BLaER1 (cell line): ENCODE measurements around the gene ILRUN.
"Not testable (repeated sequence)": the region's sequence is repeated elsewhere in the genome, so short reads cannot be mapped to it uniquely, and the experiment has no call there.

Experiments used
- H3K27ac ChIP-seq: shearing (Covaris generic); formaldehyde crosslinking; 2 replicates; pipeline ENCODE4 v1.8.1; 2022
- H3K27me3 ChIP-seq: shearing (Covaris generic); formaldehyde crosslinking; 2 replicates; pipeline ENCODE4 v1.8.1; 2022
- H3K36me3 ChIP-seq: shearing (Covaris generic); formaldehyde crosslinking; 2 replicates; pipeline ENCODE4 v1.8.1; 2022
- H3K4me1 ChIP-seq: shearing (Covaris generic); formaldehyde crosslinking; 2 replicates; pipeline ENCODE4 v1.8.1; 2022
- H3K4me2 ChIP-seq: shearing (Covaris generic); formaldehyde crosslinking; 2 replicates; pipeline ENCODE4 v1.8.1; 2022
- H3K4me3 ChIP-seq: shearing (Covaris generic); formaldehyde crosslinking; 2 replicates; pipeline ENCODE4 v1.8.1; 2022
- H3K9ac ChIP-seq: shearing (Covaris generic); formaldehyde crosslinking; 2 replicates; pipeline ENCODE4 v1.8.1; 2022
- H3K9me3 ChIP-seq: shearing (Covaris generic); formaldehyde crosslinking; 2 replicates; pipeline ENCODE4 v1.8.1; 2022
- H4K20me1 ChIP-seq: shearing (Covaris generic); formaldehyde crosslinking; 2 replicates; pipeline ENCODE4 v1.8.1; 2022
- Cebpa-rat ChIP-seq: shearing (Covaris generic); IDR thresholded peaks from 2 replicates; pipeline ENCODE4 v1.8.1; 2022

ILRUN gene

GRCh38 chr6:34657037-34657306 lies 39.6 kb downstream of the ILRUN start:
- Histone ChIP-seq H3K27me3 (no peaks in the 10 kb centered on the region), H3K4me1 (peaks cover 25% of the 10 kb centered on the region), H4K20me1 (peaks cover 38% of the 10 kb centered on the region), H3K27ac (peak overlapping the region; percentile 76), H3K9ac (peak overlapping the region; percentile 64; the same call in 1 of the 2 replicates), H3K9me3 (no peaks in the 10 kb centered on the region), H3K4me2 (peak overlapping the region; percentile 86), H3K4me3 (peak overlapping the region; percentile 49), H3K36me3 (peaks cover 25% of the 10 kb centered on the region)
- no peak for TF ChIP-seq Cebpa-rat

- Histone ChIP-seq H3K27ac (peak overlapping the region; percentile 76; the same call in 1 of the 2 replicates), H4K20me1 (peaks cover 38% of the 10 kb centered on the region), H3K36me3 (peaks cover 25% of the 10 kb centered on the region), H3K4me3 (no peak overlapping the region), H3K27me3 (no peaks in the 10 kb centered on the region), H3K9ac (peak overlapping the region; percentile 64; the same call in 1 of the 2 replicates), H3K9me3 (no peaks in the 10 kb centered on the region), H3K4me2 (peak overlapping the region; percentile 86), H3K4me1 (peaks cover 25% of the 10 kb centered on the region)
- no peak for TF ChIP-seq Cebpa-rat
Observed at GRCh38 chr6:34656378-34657036, 40.1 kb downstream of the ILRUN start.

- Histone ChIP-seq H3K36me3 (peaks cover 29% of the 10 kb centered on the region), H3K4me1 (peaks cover 25% of the 10 kb centered on the region), H4K20me1 (peaks cover 42% of the 10 kb centered on the region)
- not testable (repeated sequence) for H3K27ac ChIP-seq, H3K27me3 ChIP-seq, H3K4me3 ChIP-seq, H3K9me3 ChIP-seq, H3K4me2 ChIP-seq, H3K9ac ChIP-seq
Observed at GRCh38 chr6:34655876-34656377, 40.6 kb downstream of the ILRUN start.

DNA sequence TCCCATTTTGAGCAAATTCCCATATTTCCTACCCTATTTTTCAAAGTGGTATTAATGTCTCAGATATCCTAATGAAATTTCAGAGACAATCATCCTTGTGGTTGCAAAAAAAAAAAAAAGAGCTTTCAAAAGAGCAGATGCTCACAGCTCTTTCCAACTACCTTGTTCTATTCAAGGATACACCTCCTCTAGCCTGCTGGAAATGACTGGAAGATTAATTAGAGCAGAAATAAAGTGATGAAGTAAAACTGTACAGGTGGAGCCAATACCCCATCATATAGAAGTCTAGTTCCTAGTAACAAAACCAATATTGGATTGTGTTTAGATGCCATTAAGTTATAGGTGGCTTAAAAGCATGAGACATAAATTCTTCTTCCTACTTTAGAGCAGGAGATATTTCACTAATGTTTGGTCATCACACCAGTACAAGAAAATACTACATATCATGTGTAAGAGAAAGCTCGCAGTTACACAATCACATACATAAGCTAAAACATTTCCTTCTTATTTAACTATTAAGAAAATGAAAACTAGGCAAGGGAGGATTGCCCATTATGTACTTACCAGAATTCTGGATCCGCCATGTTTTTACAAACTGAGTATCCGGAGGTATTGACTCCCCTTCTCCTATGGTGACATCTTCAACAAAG lies 42.4 kb downstream of the ILRUN start:
- H3K4me3 ChIP-seq = no peak overlapping the region
- H3K36me3 ChIP-seq = peaks cover 36% of the 10 kb centered on the region
- peaks cover 25% of the 10 kb centered on the region for H3K4me1 ChIP-seq
- TF ChIP-seq Cebpa-rat = no peak
- no peaks in the 10 kb centered on the region for H3K27me3 ChIP-seq
- H3K9me3 ChIP-seq = no peaks in the 10 kb centered on the region
- H3K4me2 ChIP-seq = no peak overlapping the region
- no peak overlapping the region for H3K9ac ChIP-seq
- no peak overlapping the region for H3K27ac ChIP-seq
- H4K20me1 ChIP-seq = peaks cover 49% of the 10 kb centered on the region

GRCh38 chr6:34652263-34652662 lies 44.3 kb downstream of the ILRUN start:
- peaks cover 44% of the 10 kb centered on the region for H4K20me1 ChIP-seq
- no peak overlapping the region for H3K9ac ChIP-seq
- no peak for TF ChIP-seq Cebpa-rat
- H3K4me1 ChIP-seq = peaks cover 11% of the 10 kb centered on the region
- H3K4me3 ChIP-seq = no peak overlapping the region
- no peak overlapping the region for H3K27ac ChIP-seq
- H3K9me3 ChIP-seq = no peaks in the 10 kb centered on the region
- no peaks in the 10 kb centered on the region for H3K27me3 ChIP-seq
- H3K4me2 ChIP-seq = no peak overlapping the region
- peaks cover 55% of the 10 kb centered on the region for H3K36me3 ChIP-seq

DNA sequence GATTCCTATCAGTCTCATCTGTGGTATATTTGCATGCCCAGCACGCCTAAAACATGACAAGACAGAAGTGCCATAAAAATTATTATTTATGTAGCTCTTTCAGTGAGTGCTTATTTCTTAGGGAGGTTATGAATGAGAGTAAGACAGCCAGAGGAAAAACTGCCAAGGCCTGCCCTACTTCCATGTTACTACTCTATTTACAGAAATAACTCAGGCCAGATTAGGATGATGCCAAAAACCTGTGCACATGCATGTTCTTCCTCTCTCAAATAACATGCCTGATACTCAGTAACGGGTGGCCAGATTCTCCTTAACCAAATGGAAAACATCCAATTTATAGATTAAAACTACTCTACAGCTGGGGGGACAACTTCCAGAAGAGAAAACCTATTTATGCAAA lies 45.7 kb downstream of the ILRUN start:
- no peak for TF ChIP-seq Cebpa-rat
- peaks cover 33% of the 10 kb centered on the region; the same call in 1 of the 2 replicates for H4K20me1 ChIP-seq
- H3K27ac ChIP-seq = no peak overlapping the region
- no peaks in the 10 kb centered on the region for H3K9me3 ChIP-seq
- no peaks in the 10 kb centered on the region for H3K27me3 ChIP-seq
- H3K4me3 ChIP-seq = no peak overlapping the region
- H3K36me3 ChIP-seq = peaks cover 70% of the 10 kb centered on the region
- no peak overlapping the region for H3K9ac ChIP-seq
- H3K4me2 ChIP-seq = no peak overlapping the region
- no peaks in the 10 kb centered on the region for H3K4me1 ChIP-seq

GRCh38 chr6:34650232-34650631 lies 46.3 kb downstream of the ILRUN start:
- Histone ChIP-seq H3K36me3 (peaks cover 76% of the 10 kb centered on the region), H4K20me1 (peaks cover 28% of the 10 kb centered on the region; the same call in 1 of the 2 replicates)
- not testable (repeated sequence) for H3K9ac ChIP-seq, H3K9me3 ChIP-seq, H3K4me3 ChIP-seq, H3K27ac ChIP-seq, H3K4me1 ChIP-seq, H3K27me3 ChIP-seq, H3K4me2 ChIP-seq

- TF ChIP-seq Cebpa-rat = no peak
- Histone ChIP-seq H3K27ac (no peak overlapping the region), H3K27me3 (no peaks in the 10 kb centered on the region), H3K4me2 (no peak overlapping the region), H4K20me1 (peaks cover 31% of the 10 kb centered on the region; the same call in 1 of the 2 replicates), H3K9ac (no peak overlapping the region), H3K36me3 (peaks cover 78% of the 10 kb centered on the region), H3K4me1 (no peaks in the 10 kb centered on the region), H3K4me3 (no peak overlapping the region), H3K9me3 (no peaks in the 10 kb centered on the region)
Observed at GRCh38 chr6:34648806-34649205, 47.8 kb downstream of the ILRUN start.
